ENCODE data around the gene FGF1.

Gene FGF1

GRCh38 chr5:142698447-142699183 lies 12.7 kb upstream of the FGF1 start:
- DNase-seq, result peak in 1 of 10 donors; percentile 38
- intact Hi-C loops (cut with DNase I), result loop anchor here (1.0 to 5.0 kb wide), 3 partner anchors 43 to 546 kb away; no protein-coding TSS in a partner anchor

- peak in 2 of 10 donors; percentile 42 to 46 for DNase-seq
- intact Hi-C loops (cut with DNase I), result loop anchor here (5.0 kb wide), 1 partner anchor 545 kb away; no protein-coding TSS in a partner anchor
Observed at GRCh38 chr5:142697356-142698255, 11.7 kb upstream of the FGF1 start.

- DNase-seq, result no peak
- intact Hi-C loops (cut with DNase I), result loop anchor here (5.0 kb wide), 1 partner anchor 544 kb away; no protein-coding TSS in a partner anchor
Observed at GRCh38 chr5:142696379-142696778, 10.5 kb upstream of the FGF1 start.

- intact Hi-C loops (cut with DNase I), result no loop called here
- DNase-seq, result no peak
Observed at GRCh38 chr5:142694092-142694856, 8.4 kb upstream of the FGF1 start.

GRCh38 chr5:142692321-142692894 lies 6.5 kb upstream of the FGF1 start:
- DNase-seq, result no peak
- intact Hi-C loops (cut with DNase I), result no loop called here

GRCh38 chr5:142690667-142691066 lies 4.8 kb upstream of the FGF1 start:
- peak in 1 of 10 donors; percentile 44 for DNase-seq
- intact Hi-C loops (cut with DNase I), result no loop called here

GRCh38 chr5:142689081-142689480 lies 3.2 kb upstream of the FGF1 start:
- intact Hi-C loops (cut with DNase I), result no loop called here
- DNase-seq, result no peak

- intact Hi-C loops (cut with DNase I), result no loop called here
Observed at GRCh38 chr5:142688281-142688989, 2.5 kb upstream of the FGF1 start.

GRCh38 chr5:142686968-142687367 lies 1.1 kb upstream of the FGF1 start:
- no peak for DNase-seq
- intact Hi-C loops (cut with DNase I), result no loop called here

More at GRCh38 chr5:142688281-142688989, 2.5 kb upstream of the FGF1 start:
- no peak for DNase-seq

GRCh38 chr5:142686210-142686734 lies 382 bp upstream of the FGF1 start:
- intact Hi-C loops (cut with DNase I), result no loop called here
- DNase-seq, result peak in 1 of 10 donors; percentile 21

- intact Hi-C loops (cut with DNase I), result no loop called here
- peak; percentile 71 to 97 (median 82) for DNase-seq
Observed at GRCh38 chr5:142684508-142685041, 1.3 kb downstream of the FGF1 start.

- DNase-seq, result no peak
- intact Hi-C loops (cut with DNase I), result no loop called here
Observed at GRCh38 chr5:142683881-142684505, 1.9 kb downstream of the FGF1 start.

- no peak for DNase-seq
- intact Hi-C loops (cut with DNase I), result no loop called here
Observed at GRCh38 chr5:142683116-142683515, 2.8 kb downstream of the FGF1 start.

GRCh38 chr5:142680605-142681259 lies 5.2 kb downstream of the FGF1 start:
- no peak for DNase-seq
- intact Hi-C loops (cut with DNase I), result no loop called here

GRCh38 chr5:142679744-142680143 lies 6.1 kb downstream of the FGF1 start:
- intact Hi-C loops (cut with DNase I), result no loop called here
- DNase-seq, result no peak

GRCh38 chr5:142678529-142678928 lies 7.4 kb downstream of the FGF1 start:
- intact Hi-C loops (cut with DNase I), result no loop called here

GRCh38 chr5:142677198-142677597 lies 8.7 kb downstream of the FGF1 start:
- DNase-seq, result no peak
- intact Hi-C loops (cut with DNase I), result no loop called here

More at GRCh38 chr5:142678529-142678928, 7.4 kb downstream of the FGF1 start:
- DNase-seq, result peak in 1 of 10 donors; percentile 67

GRCh38 chr5:142676318-142676717 lies 9.6 kb downstream of the FGF1 start:
- intact Hi-C loops (cut with DNase I), result no loop called here
- no peak for DNase-seq

Measured in posterior cingulate gyrus (tissue), 11 donors.